HG03457 (cell line): ENCODE measurements around the gene CCDC83.
"Not testable (repeated sequence)": the region's sequence is repeated elsewhere in the genome, so short reads cannot be mapped to it uniquely, and the experiment has no call there.

Experiments used
- ATAC-seq: cut with Tn5 transposase; IDR thresholded peaks from one replicate; pipeline ENCODE4 v1.9.1; 2021; ENCODE audit warnings: moderate number of reproducible peaks; ENCODE audit not compliant: unreplicated experiment

Gene CCDC83

DNA sequence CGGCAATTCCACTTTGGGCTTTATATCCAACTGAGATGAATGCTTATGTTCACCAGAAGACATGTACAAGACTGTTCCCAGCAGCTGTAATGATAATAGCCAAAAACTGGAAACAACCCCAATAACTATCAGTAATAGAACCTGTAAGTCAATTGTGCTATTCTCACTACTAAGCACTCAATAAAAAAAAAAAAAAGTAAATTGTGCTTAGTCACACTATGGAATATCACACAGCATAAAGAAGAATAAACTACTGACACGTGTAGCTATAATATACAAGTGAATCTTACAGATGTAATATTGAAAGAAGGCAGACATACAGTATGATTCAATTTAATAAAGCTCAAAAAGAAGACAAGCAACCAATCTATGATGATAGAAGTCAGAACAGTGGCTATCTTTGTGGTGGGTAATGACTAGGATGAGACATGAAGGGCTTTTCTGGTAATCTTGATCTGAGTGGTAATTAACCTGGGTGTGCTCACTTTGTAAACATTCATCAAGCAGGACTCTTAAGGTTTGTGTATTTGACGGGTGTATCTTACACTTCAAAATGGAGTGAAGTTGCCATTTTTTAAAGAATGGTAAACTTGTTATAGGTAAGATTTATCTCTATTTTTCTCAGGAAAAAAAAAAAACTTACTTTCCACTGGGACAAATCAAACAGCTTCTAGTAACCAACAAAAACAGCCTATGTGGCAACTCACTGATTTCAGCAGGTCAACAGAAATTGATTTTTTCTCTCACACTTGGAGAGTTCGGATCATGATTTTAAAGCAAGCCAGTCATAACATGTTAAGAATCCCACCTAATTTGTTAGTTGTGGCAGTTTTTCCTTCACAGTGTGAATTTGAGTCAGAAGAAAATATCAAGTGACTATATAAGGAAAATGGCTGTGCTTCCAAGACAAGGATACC is 84.2 kb downstream of the CCDC83 start:
- no peak for ATAC-seq

GRCh38 chr11:85941380-85941973 is 86.3 kb downstream of the CCDC83 start:
- no peak for ATAC-seq

DNA sequence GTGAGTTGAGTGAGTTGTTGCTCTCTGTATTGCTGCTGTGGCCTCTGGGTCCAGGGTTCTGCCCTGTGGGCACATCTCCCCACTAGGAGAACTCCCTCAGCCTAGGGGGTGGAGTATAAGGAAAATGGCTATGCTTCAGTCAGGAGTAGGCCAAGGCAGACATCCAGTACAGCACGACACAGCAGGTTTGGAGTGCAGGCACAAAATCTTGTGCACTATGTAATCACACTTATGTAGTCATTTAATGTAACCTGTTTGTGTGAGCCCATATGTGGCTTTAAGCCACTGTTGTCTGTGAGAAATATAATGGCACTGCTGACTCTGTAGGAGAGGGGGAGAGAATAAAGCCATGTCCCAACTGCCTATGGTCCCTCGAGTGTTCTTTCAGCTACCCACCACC is 90.1 kb downstream of the CCDC83 start:
- ATAC-seq = no peak

- ATAC-seq = no peak
Observed at GRCh38 chr11:85945788-85946187, 90.6 kb downstream of the CCDC83 start.

DNA sequence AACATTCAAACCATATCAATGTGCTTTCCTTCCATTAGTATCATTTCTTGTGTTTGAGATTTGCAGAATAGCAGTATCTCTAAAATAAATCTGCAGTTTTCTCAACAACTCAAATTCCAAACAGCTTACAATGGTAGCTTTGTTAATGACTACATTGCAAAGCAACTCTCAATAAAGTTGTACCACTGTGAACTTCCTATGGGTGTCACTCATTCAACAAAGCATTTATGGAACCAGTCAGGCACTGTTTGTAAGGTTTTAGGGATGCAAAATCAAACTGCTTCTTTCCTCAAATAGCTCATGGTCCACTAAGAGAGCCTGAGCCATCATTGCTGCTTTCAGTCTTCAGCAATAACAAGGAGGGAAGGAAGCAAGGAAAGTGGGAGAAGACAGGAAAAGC is 91.0 kb downstream of the CCDC83 start:
- ATAC-seq = no peak

DNA sequence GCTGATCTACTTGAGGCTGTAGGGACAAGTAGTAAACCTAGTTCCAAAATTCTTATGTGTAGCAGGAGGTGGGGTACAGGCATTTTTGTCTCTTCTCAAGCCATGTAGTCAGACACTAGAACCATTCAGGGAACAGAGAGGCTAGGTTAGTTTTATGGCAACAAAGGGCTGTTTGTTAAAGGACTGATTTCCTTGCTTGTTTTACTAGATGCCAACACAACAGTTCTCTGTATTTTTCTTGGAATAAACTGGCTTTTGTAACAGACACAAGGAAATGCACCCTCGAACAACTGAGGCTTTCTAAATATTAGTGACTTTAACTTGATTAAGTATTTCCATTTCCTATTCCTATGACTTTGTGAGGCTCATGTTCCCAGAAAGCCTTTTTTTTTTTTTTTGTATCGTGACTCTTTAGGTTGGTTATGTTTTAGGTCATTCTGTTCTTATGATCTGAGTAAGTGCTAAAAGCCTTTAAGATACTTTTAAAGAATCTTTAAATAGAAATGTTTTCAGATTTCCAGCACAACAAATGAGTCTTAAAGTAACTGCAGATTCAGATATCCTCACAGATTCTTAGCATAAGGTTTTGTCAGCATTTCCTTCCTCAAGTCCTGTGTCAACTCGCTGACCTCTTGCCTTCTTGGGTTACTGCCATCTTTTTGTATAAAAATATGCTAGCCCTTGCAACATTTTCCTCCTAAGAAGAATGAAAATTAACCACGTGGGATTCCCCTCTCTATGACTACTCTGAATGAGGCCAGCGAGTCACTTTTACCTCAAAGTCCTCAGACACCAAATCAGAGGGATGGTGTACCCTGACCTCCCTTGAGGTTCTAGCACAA is 92.5 kb downstream of the CCDC83 start:
- ATAC-seq = no peak

DNA sequence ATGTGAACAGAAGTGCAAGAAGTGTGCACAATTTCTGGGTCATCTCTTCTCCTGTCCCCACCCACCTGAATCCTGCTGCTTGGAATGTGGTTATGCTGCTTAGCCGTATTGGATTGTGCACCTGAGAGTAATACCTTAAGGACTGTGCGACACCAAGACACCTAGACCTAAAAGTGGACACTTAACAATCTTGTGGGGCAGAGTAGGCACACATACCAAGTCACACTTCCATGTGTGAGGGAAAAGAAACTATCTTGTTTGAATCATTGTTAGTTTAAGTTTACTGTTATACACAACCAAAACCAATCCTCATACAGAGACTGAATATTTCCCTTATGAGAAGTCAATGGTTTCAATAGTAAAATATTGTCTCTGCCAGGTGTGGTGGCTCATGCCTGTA is 93.7 kb downstream of the CCDC83 start:
- ATAC-seq = no peak

DNA sequence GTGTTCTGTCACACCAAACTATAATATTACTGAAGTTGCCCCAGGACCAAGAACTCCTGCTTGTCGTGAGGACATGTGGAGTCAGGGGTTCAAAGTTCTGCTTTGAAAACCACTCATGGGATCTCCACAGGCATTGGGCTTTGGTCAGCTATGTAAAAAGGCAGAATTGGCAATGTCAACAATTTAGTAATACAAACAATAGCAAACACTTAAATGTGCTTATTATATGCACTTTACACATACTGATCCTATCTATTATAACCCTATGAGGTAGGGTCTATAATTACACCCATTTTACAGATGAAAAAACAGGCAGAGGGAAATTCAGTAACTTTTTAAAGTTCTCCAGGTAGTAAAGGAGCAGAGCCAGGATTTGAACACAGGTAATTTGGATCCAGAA is 94.6 kb downstream of the CCDC83 start:
- ATAC-seq = no peak

- ATAC-seq = no peak
Observed at GRCh38 chr11:85950317-85951048, 95.3 kb downstream of the CCDC83 start.

GRCh38 chr11:85951049-85951405 is 95.8 kb downstream of the CCDC83 start:
- ATAC-seq = no peak

- ATAC-seq = no peak
Observed at GRCh38 chr11:85951428-85952107, 96.4 kb downstream of the CCDC83 start.

- not testable (repeated sequence) for ATAC-seq
Observed at GRCh38 chr11:85952108-85952485, 96.9 kb downstream of the CCDC83 start.

DNA sequence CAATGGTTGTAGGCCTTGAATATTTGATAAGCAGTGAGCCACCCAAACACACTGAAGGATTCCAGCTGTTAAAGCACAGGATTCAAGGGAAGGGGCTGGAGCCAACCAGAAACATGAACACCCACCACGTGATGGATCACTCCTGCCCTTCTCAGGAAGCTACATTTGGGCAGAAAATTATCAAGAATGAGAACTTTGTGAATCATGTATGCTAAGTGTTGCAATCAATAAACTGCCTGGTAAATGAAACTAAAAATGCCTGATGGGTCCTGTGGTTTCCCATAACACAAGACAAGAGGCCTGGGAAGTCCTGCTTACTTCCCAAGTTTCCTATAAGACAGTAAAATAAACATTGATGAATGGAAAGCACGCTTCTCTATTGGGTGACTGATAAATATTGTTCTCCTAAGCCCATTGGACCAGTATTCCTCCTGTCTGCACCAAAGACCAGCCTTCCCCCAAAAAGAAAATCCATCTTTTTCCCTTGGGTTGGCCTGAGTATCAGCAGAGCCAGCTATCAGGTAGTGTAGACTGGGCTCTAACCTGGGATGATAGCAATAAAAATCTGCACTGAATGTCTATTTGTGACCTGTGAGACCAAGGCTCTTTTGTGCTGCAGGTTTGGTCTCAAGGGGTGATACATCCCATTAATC is 98.4 kb downstream of the CCDC83 start:
- ATAC-seq = no peak

DNA sequence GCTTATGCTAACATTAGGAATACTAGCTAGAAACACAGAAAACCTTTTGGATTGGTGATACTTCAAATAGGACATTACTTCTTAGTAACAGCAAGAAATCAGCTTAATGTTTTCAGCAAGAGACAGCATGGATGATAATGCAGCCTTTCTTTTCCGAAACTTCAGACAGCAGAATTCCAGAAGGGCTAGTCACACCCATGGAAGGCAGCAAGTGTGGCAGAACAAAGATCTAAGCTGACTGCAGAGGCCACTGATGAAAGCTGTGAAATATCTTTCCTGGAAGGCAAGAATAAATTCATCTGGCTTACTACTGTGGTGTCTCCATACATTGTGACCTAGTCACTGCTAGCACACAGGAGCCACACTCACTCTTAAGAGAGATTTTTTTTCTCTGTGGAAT is 100.3 kb downstream of the CCDC83 start:
- no peak for ATAC-seq

GRCh38 chr11:85960678-85961077 is 105.5 kb downstream of the CCDC83 start:
- no peak for ATAC-seq

- no peak for ATAC-seq
Observed at GRCh38 chr11:85961130-85961529, 105.9 kb downstream of the CCDC83 start.

GRCh38 chr11:85961930-85962363 is 106.8 kb downstream of the CCDC83 start:
- ATAC-seq = no peak

DNA sequence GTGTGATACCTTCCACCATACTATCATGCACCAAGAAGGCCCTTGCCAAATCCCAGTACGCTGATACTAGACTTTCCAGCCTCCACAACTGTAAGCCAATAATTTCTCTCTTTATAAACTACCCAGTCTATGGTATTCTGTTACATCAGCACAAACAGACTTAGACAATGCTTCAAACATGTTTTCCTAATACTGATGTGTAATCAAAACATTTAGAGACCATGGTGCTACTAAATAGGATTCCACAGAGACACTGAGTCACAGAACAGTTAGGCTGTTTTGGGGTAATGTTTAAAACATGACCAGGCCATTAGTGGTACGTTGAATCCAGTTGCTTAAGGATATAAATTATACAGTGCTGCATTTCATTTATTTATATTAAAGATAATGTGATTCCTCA is 110.0 kb downstream of the CCDC83 start:
- no peak for ATAC-seq

DNA sequence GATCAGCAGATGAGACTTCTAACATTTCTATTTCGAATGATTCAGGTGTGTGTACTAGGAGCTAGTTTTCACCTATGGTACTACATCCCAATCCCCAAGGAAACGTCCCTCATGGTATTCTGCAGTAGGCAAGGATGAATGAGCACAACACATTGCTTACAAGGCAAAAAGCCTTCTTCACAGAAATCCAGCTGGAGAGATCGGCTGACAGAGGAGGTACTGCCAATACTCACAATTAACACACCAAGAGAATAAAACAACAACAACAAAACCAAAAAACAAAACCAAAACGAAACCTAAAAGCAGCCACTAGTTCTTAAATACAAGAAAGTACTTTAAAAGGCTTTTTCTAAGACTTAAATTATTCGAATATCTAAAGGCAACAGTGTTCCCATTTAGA is 112.3 kb downstream of the CCDC83 start:
- ATAC-seq = no peak
